ENCODE results near the gene PITPNM3. TPM values are rescaled to one million over a fixed set of nuclear protein-coding genes. Genes with fewer than 3 reads are reported as not detected.

Gene PITPNM3
- polyA plus RNA-seq, 1 donor from 2014 or later: 3.0 TPM

GRCh38 chr17:6455321-6455705, 101.0 kb downstream of the PITPNM3 start:
- no peak for TF ChIP-seq SMC3 (conservative IDR thresholded peaks at IDR 0.05; ENCODE audit: poor library complexity)
- TF ChIP-seq EP300 (conservative IDR thresholded peaks at IDR 0.05; ENCODE audit: poor library complexity, severe bottlenecking): no peak
- TF ChIP-seq EZH2 (IDR thresholded peaks at IDR 0.05; ENCODE audit: borderline replicate concordance, insufficient read depth, low read length, poor library complexity, severe bottlenecking): no peak
- no peak for TF ChIP-seq POLR2AphosphoS5 (IDR thresholded peaks at IDR 0.05)
- TF ChIP-seq TAF1 (IDR thresholded peaks at IDR 0.05; ENCODE audit: low read depth): no peak
- no peak for TF ChIP-seq CTCF (IDR thresholded peaks at IDR 0.05; ENCODE audit: poor library complexity, severe bottlenecking)
- TF ChIP-seq MXI1 (conservative IDR thresholded peaks at IDR 0.05; ENCODE audit: poor library complexity, severe bottlenecking): no peak
- no peak for TF ChIP-seq RAD21 (conservative IDR thresholded peaks at IDR 0.05)
- TF ChIP-seq REST (IDR thresholded peaks at IDR 0.05; ENCODE audit: borderline replicate concordance): no peak

GRCh38 chr17:6454495-6455320, 101.6 kb downstream of the PITPNM3 start:
- no peak overlapping the region for H3K4me3 ChIP-seq (ENCODE audit: low read length)
- H4K20me1 ChIP-seq (ENCODE audit: insufficient read depth): no peaks in the 10 kb centered on the region
- no peaks in the 10 kb centered on the region for H3K36me3 ChIP-seq (ENCODE audit: insufficient read depth, low read length)
- H3F3A ChIP-seq (ENCODE audit: insufficient read depth, low read length, poor library complexity, severe bottlenecking): no peaks in the 10 kb centered on the region
- TF ChIP-seq REST (IDR thresholded peaks at IDR 0.05; ENCODE audit: borderline replicate concordance) (no peak), SMC3 (conservative IDR thresholded peaks at IDR 0.05; ENCODE audit: poor library complexity) (no peak), EP300 (conservative IDR thresholded peaks at IDR 0.05; ENCODE audit: poor library complexity, severe bottlenecking) (no peak), CTCF (IDR thresholded peaks at IDR 0.05; ENCODE audit: poor library complexity, severe bottlenecking) (no peak), EZH2 (IDR thresholded peaks at IDR 0.05; ENCODE audit: borderline replicate concordance, insufficient read depth, low read length, poor library complexity, severe bottlenecking) (no peak), TAF1 (IDR thresholded peaks at IDR 0.05; ENCODE audit: low read depth) (no peak), POLR2AphosphoS5 (IDR thresholded peaks at IDR 0.05) (no peak), RAD21 (conservative IDR thresholded peaks at IDR 0.05) (no peak), MXI1 (conservative IDR thresholded peaks at IDR 0.05; ENCODE audit: poor library complexity, severe bottlenecking) (no peak)
- H3K9ac ChIP-seq (ENCODE audit: low read length): no peak overlapping the region
- no peaks in the 10 kb centered on the region for H3K27me3 ChIP-seq (ENCODE audit: insufficient read depth, low read depth, low read length)
- H3K27ac ChIP-seq (ENCODE audit: low read length): no peak overlapping the region
- no peak overlapping the region for H3K4me2 ChIP-seq (ENCODE audit: low read length)
- no peak overlapping the region for H2AFZ ChIP-seq (ENCODE audit: low read depth, low read length)
- H3K9me2 ChIP-seq (ENCODE audit: insufficient read depth, low read length): no peaks in the 10 kb centered on the region
- no peaks in the 10 kb centered on the region for H3K9me3 ChIP-seq (ENCODE audit: low read length)
- no peaks in the 10 kb centered on the region for H3K79me2 ChIP-seq (replicated peaks; ENCODE audit: insufficient read depth, low read length)

More at GRCh38 chr17:6455321-6455705, 101.0 kb downstream of the PITPNM3 start:
- H3K9me2 ChIP-seq (ENCODE audit: insufficient read depth, low read length): no peaks in the 10 kb centered on the region
- no peak overlapping the region for H3K4me2 ChIP-seq (ENCODE audit: low read length)
- no peak overlapping the region for H3K9ac ChIP-seq (ENCODE audit: low read length)
- no peaks in the 10 kb centered on the region for H3K79me2 ChIP-seq (replicated peaks; ENCODE audit: insufficient read depth, low read length)
- H3K9me3 ChIP-seq (ENCODE audit: low read length): no peaks in the 10 kb centered on the region
- H3K4me3 ChIP-seq (ENCODE audit: low read length): no peak overlapping the region
- H3K36me3 ChIP-seq (ENCODE audit: insufficient read depth, low read length): no peaks in the 10 kb centered on the region
- no peaks in the 10 kb centered on the region for H3K27me3 ChIP-seq (ENCODE audit: insufficient read depth, low read depth, low read length)
- H4K20me1 ChIP-seq (ENCODE audit: insufficient read depth): no peaks in the 10 kb centered on the region
- no peaks in the 10 kb centered on the region for H3F3A ChIP-seq (ENCODE audit: insufficient read depth, low read length, poor library complexity, severe bottlenecking)
- no peak overlapping the region for H2AFZ ChIP-seq (ENCODE audit: low read depth, low read length)
- H3K27ac ChIP-seq (ENCODE audit: low read length): no peak overlapping the region
